ENCODE results near the gene DLG2. TPM values are rescaled to one million over a fixed set of nuclear protein-coding genes. Genes with fewer than 3 reads are reported as not detected.

DLG2 gene
- total and polyA plus RNA-seq, 2 of the 8 experiments (the other 6 are each of a cell fraction or from before 2014, with no cell fraction given): 1.7 to 14.3 TPM

GRCh38 chr11:84261707-84262106 lies 1365.4 kb downstream of the DLG2 start:
- FAIRE-seq (no peak), DNase-seq (ENCODE audit: low read depth in 1 of 2, low spot score in 2 of 2) (peak; percentile 13 to 46)
- H3K23me2 ChIP-seq (ENCODE audit: low read depth, low read length): no peaks in the 10 kb centered on the region
- no peak overlapping the region for H3K4me2 ChIP-seq (ENCODE audit: insufficient read depth in 1 of 2, low read depth in 2 of 2, low read length in 2 of 2)
- H3K27me3 ChIP-seq (replicated peaks in 1 of 4; ENCODE audit: control insufficient read depth in 3 of 4, extremely low read depth in 1 of 4, insufficient read depth in 3 of 4, low read length in 3 of 4): no peaks in the 10 kb centered on the region
- no peak overlapping the region for H3K27ac ChIP-seq (ENCODE audit: low read depth, low read length)
- no peak overlapping the region for H3K56ac ChIP-seq (replicated peaks; ENCODE audit: insufficient read length, low read depth, low read length)
- TF ChIP-seq TBP (IDR thresholded peaks at IDR 0.05; ENCODE audit: low read depth, low read length) (no peak), RAD21 (IDR thresholded peaks at IDR 0.05 in 1 of 2, conservative IDR thresholded peaks at IDR 0.05 in 1 of 2; ENCODE audit: low read depth in 2 of 2, low read length in 2 of 2) (peak; percentile 79), RBBP5 (IDR thresholded peaks at IDR 0.05; ENCODE audit: borderline replicate concordance, low read depth, low read length) (no peak), BRCA1 (IDR thresholded peaks at IDR 0.05; ENCODE audit: low read depth, low read length) (no peak), CEBPB (IDR thresholded peaks at IDR 0.05; ENCODE audit: low read depth, low read length) (no peak), E2F6 (IDR thresholded peaks at IDR 0.05) (no peak), SIN3A (conservative IDR thresholded peaks at IDR 0.05 in 1 of 2, IDR thresholded peaks at IDR 0.05 in 1 of 2; ENCODE audit: low read depth in 1 of 2, low read length in 2 of 2) (no peak), CTCF (IDR thresholded peaks at IDR 0.05; ENCODE audit: control extremely low read depth in 1 of 3, insufficient read depth in 1 of 3, low read depth in 1 of 3, low read length in 3 of 3) (peak; percentile 37 to 67 (median 56))
- H4K8ac ChIP-seq (ENCODE audit: extremely low read depth, insufficient read depth, low read length): no peak overlapping the region
- no peak overlapping the region for H3K4ac ChIP-seq (replicated peaks; ENCODE audit: insufficient read length, low read depth, low read length)
- H3K9ac ChIP-seq (replicated peaks in 1 of 4; ENCODE audit: extremely low read depth in 1 of 4, low read depth in 3 of 4, low read length in 3 of 4): no peak overlapping the region
- no peaks in the 10 kb centered on the region for H3K4me1 ChIP-seq (replicated peaks in 1 of 4; ENCODE audit: control insufficient read depth in 3 of 4, insufficient read depth in 4 of 4, low read length in 3 of 4)
- H3K14ac ChIP-seq (ENCODE audit: insufficient read length): no peak overlapping the region
- ChIA-PET CTCF (ENCODE audit: partially characterized antibody) (interaction anchor here (0.6 to 9.0 kb wide), 16 partner anchors 10 to 579 kb away, joined by 3 to 112 read pairs (median 4); no protein-coding TSS in a partner anchor), POLR2A (ENCODE audit: partially characterized antibody) (interaction anchor here (1.4 kb wide), 1 partner anchor 426 kb away, joined by 4 read pairs; no protein-coding TSS in a partner anchor)
- H3K23ac ChIP-seq (ENCODE audit: insufficient read length): no peak overlapping the region
- no peak overlapping the region for H2AK5ac ChIP-seq (ENCODE audit: low read depth, low read length)
- no peaks in the 10 kb centered on the region for H3K79me2 ChIP-seq (ENCODE audit: control insufficient read depth in 1 of 2, insufficient read depth in 2 of 2, low read length in 2 of 2)
- no peak overlapping the region for H2BK20ac ChIP-seq (ENCODE audit: low read length)
- no peak overlapping the region for H2AFZ ChIP-seq (ENCODE audit: low read length)
- no peaks in the 10 kb centered on the region for H3K9me3 ChIP-seq (ENCODE audit: insufficient read depth in 2 of 2, low read depth in 1 of 2, low read length in 1 of 2)
- no peaks in the 10 kb centered on the region for H4K20me1 ChIP-seq (replicated peaks in 1 of 2; ENCODE audit: control insufficient read depth in 1 of 2, insufficient read depth in 2 of 2, low read length in 2 of 2)
- no peaks in the 10 kb centered on the region for H3K36me3 ChIP-seq (ENCODE audit: control insufficient read depth in 2 of 4, insufficient read depth in 4 of 4, low read length in 3 of 4)
- H2BK12ac ChIP-seq (ENCODE audit: low read depth, low read length): no peak overlapping the region
- H2BK5ac ChIP-seq (ENCODE audit: low read depth, low read length): no peak overlapping the region
- H2BK15ac ChIP-seq (ENCODE audit: low read length): no peak overlapping the region
- no peak overlapping the region for H3K18ac ChIP-seq (ENCODE audit: extremely low read depth, low read length)
- no peak overlapping the region for H4K5ac ChIP-seq (ENCODE audit: insufficient read length, low read depth, low read length)
- no peak overlapping the region for H2BK120ac ChIP-seq (replicated peaks; ENCODE audit: low read depth, low read length)
- H3K79me1 ChIP-seq (ENCODE audit: low read depth, low read length): no peaks in the 10 kb centered on the region
- H3K4me3 ChIP-seq (ENCODE audit: extremely low read depth in 1 of 4, insufficient read depth in 2 of 4, low read depth in 3 of 4, low read length in 4 of 4): no peak overlapping the region
- no peak overlapping the region for H4K91ac ChIP-seq (replicated peaks; ENCODE audit: insufficient read length, low read length)
